Tibial nerve (tissue), 4 donors: ENCODE results near the gene SUSD2.

Experiments used
- CTCF ChIP-seq, 5 experiments: fragments of 200-600 bp in 3 of 5; fragments of 450-650 bp in 2 of 5; sonication (generic) in 3 of 5; IDR thresholded peaks; one replicate each; pipeline ENCODE4 v1.5.1; 2016 to 2019; ENCODE audit warnings: antibody characterized with exemption in 5 of 5, mild to moderate bottlenecking in 3 of 5, moderate library complexity in 2 of 5
- EP300 ChIP-seq, 2 donors: sonication (generic); formaldehyde crosslinking; IDR thresholded peaks; one replicate each; pipeline ENCODE4 v1.6.1; 2017; ENCODE audit warnings: antibody characterized with exemption in 2 of 2, mild to moderate bottlenecking in 1 of 2
- POLR2A ChIP-seq, 2 donors: fragments of 450-650 bp; IDR thresholded peaks; one replicate each; pipeline ENCODE4 v1.6.1; 2017; ENCODE audit warnings: antibody characterized with exemption in 2 of 2, mild to moderate bottlenecking in 2 of 2, moderate library complexity in 2 of 2

GRCh38 chr22:24177045-24177444 is 4.2 kb upstream of the SUSD2 start:
- TF ChIP-seq CTCF (IDR thresholded peaks at IDR 0.05) = no peak
- no peak for TF ChIP-seq EP300 (IDR thresholded peaks at IDR 0.05)
- TF ChIP-seq POLR2A (IDR thresholded peaks at IDR 0.05) = no peak
